CD14-positive monocyte (primary cell): ENCODE results near the gene HSPB6. TPM values are rescaled to one million over a fixed set of nuclear protein-coding genes. Genes with fewer than 3 reads are reported as not detected.
A peak's percentile ranks its signal among the peaks of the same experiment; 100 is the strongest.

Source experiments
- DNase-seq, 3 donors: peaks; one replicate each; pipeline ENCODE4 v3.0.0-alpha.2; 2011 to 2022
- H2AFZ ChIP-seq: 2 replicates; pipeline ENCODE4 v1.6.0; 2012; ENCODE audit warnings: mild to moderate bottlenecking, low read depth, low read length, inconsistent platforms; ENCODE audit not compliant: insufficient read depth, poor library complexity, severe bottlenecking
- H3K27ac ChIP-seq, 2 donors: 1 replicate in 1 of 2; 2 replicates in 1 of 2; pipeline ENCODE4 v1.5.1; 2012 to 2013; ENCODE audit warnings: low read length in 2 of 2, control low read depth in 1 of 2, inconsistent platforms in 1 of 2, low read depth in 1 of 2, mild to moderate bottlenecking in 1 of 2
- H3K27me3 ChIP-seq, 2 donors: one replicate each; pipeline versions ENCODE4 v1.6.0 to v1.6.1; 2011 to 2013; ENCODE audit warnings: low read length in 2 of 2; ENCODE audit not compliant: control insufficient read depth in 2 of 2, insufficient read depth in 2 of 2
- H3K36me3 ChIP-seq, 2 donors: replicated peaks in 1 of 2; 1 replicate in 1 of 2; 2 replicates in 1 of 2; pipeline versions ENCODE4 v1.5.1 to v1.6.1; 2012 to 2013; ENCODE audit warnings: low read length in 2 of 2, control low read depth in 1 of 2, inconsistent platforms in 1 of 2, mild to moderate bottlenecking in 1 of 2; ENCODE audit not compliant: insufficient read depth in 2 of 2, control insufficient read depth in 1 of 2
- H3K4me1 ChIP-seq, 2 donors: 1 replicate in 1 of 2; 2 replicates in 1 of 2; pipeline versions ENCODE4 v1.5.1 to v1.6.1; 2012 to 2013; ENCODE audit warnings: low read length in 2 of 2, control low read depth in 1 of 2, inconsistent platforms in 1 of 2, mild to moderate bottlenecking in 1 of 2, moderate library complexity in 1 of 2; ENCODE audit not compliant: insufficient read depth in 2 of 2, control insufficient read depth in 1 of 2
- H3K4me2 ChIP-seq: replicated peaks from 2 replicates; pipeline ENCODE3; 2012; ENCODE audit warnings: low read length, moderate library complexity, mild to moderate bottlenecking; ENCODE audit not compliant: poor library complexity, severe bottlenecking; ENCODE audit errors: extremely low read depth
- H3K4me3 ChIP-seq, 3 experiments: fragments of 200-600 bp in 1 of 3; sonication (generic) in 1 of 3; replicated peaks in 1 of 3; 1 replicate in 2 of 3; 2 replicates in 1 of 3; pipeline ENCODE4 v1.5.1; 2011 to 2013; ENCODE audit warnings: low read length in 3 of 3, mild to moderate bottlenecking in 3 of 3, control low read depth in 2 of 3, low read depth in 2 of 3, inconsistent platforms in 1 of 3, moderate library complexity in 1 of 3
- H3K79me2 ChIP-seq: 2 replicates; pipeline ENCODE4 v1.6.0; 2012; ENCODE audit warnings: mild to moderate bottlenecking, control low read depth, inconsistent platforms, low read length, moderate library complexity; ENCODE audit not compliant: insufficient read depth
- H3K9ac ChIP-seq: 2 replicates; pipeline ENCODE4 v1.6.0; 2017; ENCODE audit warnings: low read length, mild to moderate bottlenecking; ENCODE audit not compliant: insufficient read depth, poor library complexity, severe bottlenecking
- H3K9me3 ChIP-seq, 2 donors: replicated peaks in 1 of 2; 1 replicate in 1 of 2; 2 replicates in 1 of 2; pipeline versions ENCODE4 v1.5.1 to v1.6.1; 2012 to 2013; ENCODE audit warnings: low read length in 2 of 2, control low read depth in 1 of 2; ENCODE audit not compliant: control insufficient read depth in 1 of 2, insufficient read depth in 1 of 2
- H4K20me1 ChIP-seq: 2 replicates; pipeline ENCODE4 v1.6.0; 2012; ENCODE audit warnings: mild to moderate bottlenecking, low read length, control low read depth, moderate library complexity; ENCODE audit not compliant: insufficient read depth
- H3K27ac Mint-ChIP-seq, 7 donors: one replicate each; pipeline ENCODE4 v1.8.0; 2020; ENCODE audit warnings: mild to moderate bottlenecking in 7 of 7, mixed read lengths in 7 of 7, moderate library complexity in 6 of 7, inconsistent platforms in 2 of 7
- H3K27me3 Mint-ChIP-seq, 3 donors: one replicate each; pipeline ENCODE4 v1.8.0; 2021 to 2022; ENCODE audit warnings: low read depth in 3 of 3, mild to moderate bottlenecking in 3 of 3, mixed read lengths in 3 of 3, moderate library complexity in 3 of 3, inconsistent platforms in 1 of 3
- H3K36me3 Mint-ChIP-seq, 2 donors: one replicate each; pipeline ENCODE4 v1.8.0; 2020; ENCODE audit warnings: mixed read lengths in 2 of 2, inconsistent platforms in 1 of 2, mild to moderate bottlenecking in 1 of 2
- H3K4me1 Mint-ChIP-seq: one replicate; pipeline ENCODE4 v1.8.0; 2020; ENCODE audit warnings: mild to moderate bottlenecking, mixed read lengths
- H3K4me3 Mint-ChIP-seq, 2 donors: one replicate each; pipeline ENCODE4 v1.8.0; 2020; ENCODE audit warnings: mild to moderate bottlenecking in 2 of 2, mixed read lengths in 2 of 2, moderate library complexity in 1 of 2
- H3K9me3 Mint-ChIP-seq, 7 donors: one replicate each; pipeline ENCODE4 v1.8.0; 2020 to 2022; ENCODE audit warnings: mixed read lengths in 7 of 7, mild to moderate bottlenecking in 6 of 7, moderate library complexity in 6 of 7, inconsistent platforms in 2 of 7
- WGBS: methylation state at CpG from one replicate; pipeline ENCODE4 v1.1.5; 2013; ENCODE audit warnings: missing lambda C conversion rate; ENCODE audit not compliant: insufficient coverage; 5-methylcytosine and 5-hydroxymethylcytosine counted together
- intact Hi-C, 2 donors: fragments of 100-400 bp; cut with micrococcal nuclease; formaldehyde crosslinking; loops; one replicate each; pipeline versions ENCODE4 v1.15.0 to v1.15.1; 2023
- polyA plus RNA-seq, 3 donors: library from polyadenylated mRNA; depleted of rRNA in 1 of 3; unstranded in 2 of 3; stranded (reverse) in 1 of 3; fragments of 300-500 nt in 2 of 3; fragments of >200 nt in 1 of 3; fragmentation: Illumina TruSeq in 2 of 3; gene quantifications; 1 replicate in 2 of 3; 2 replicates in 1 of 3; pipeline ENCODE4 v1.2.3, GENCODE V29; 2012 to 2021
- TF ChIP-seq, protein P1 (sequence below): fragments of 200-600 bp; IDR thresholded peaks from one replicate; pipeline ENCODE4 v1.8.0; 2022; ENCODE audit warnings: antibody characterized with exemption, mild to moderate bottlenecking

Gene HSPB6
- polyA plus RNA-seq, 3 donors, result not detected

DNA sequence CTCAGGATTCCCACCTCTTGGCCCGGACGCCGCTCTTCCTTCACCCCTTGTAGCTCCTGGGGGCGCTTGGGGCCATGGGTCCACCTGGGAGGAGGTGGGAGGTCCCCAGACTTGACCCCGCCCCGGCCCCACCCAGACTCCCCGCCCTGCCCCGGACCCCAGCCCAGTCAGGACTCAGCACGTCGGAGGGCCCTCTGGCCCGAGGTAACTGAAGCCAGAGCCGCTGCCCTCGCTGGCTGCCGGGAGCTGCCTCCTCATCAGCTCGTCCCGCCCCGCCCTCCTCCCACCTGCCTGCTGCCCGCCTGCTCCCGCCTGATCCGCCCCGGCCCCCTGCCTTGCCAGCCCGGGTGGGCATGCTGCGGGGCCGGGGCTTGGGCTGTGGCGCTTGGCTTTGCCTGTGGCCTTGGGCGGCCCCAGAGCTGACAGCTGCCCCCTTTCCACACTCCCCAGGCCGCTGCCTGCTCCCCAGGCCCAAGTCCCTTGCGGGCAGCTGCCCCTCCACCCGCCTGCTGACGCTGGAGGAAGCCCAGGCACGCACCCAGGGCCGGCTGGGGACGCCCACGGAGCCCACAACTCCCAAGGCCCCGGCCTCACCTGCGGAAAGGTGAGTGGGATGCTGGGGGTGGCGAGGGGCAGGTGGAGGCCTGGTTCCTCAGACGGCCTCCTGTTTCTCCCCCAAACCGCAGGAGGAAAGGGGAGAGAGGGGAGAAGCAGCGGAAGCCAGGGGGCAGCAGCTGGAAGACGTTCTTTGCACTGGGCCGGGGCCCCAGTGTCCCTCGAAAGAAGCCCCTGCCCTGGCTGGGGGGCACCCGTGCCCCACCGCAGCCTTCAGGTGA is 27.9 kb upstream of the HSPB6 start:
- no peaks in the 10 kb centered on the region for H3K4me1 Mint-ChIP-seq
- H3K4me1 ChIP-seq, result no peaks in the 10 kb centered on the region
- H3K4me3 ChIP-seq, result no peak overlapping the region
- H3K27ac Mint-ChIP-seq, result no peak overlapping the region
- intact Hi-C loops, result no loop called here
- peaks cover 31 to 44% of the 10 kb centered on the region in 2 donors for H3K36me3 ChIP-seq
- H3K9ac ChIP-seq, result no peak overlapping the region
- H3K4me3 Mint-ChIP-seq, result no peak overlapping the region
- no peaks in the 10 kb centered on the region for H3K9me3 Mint-ChIP-seq
- H2AFZ ChIP-seq, result no peak overlapping the region
- H3K9me3 ChIP-seq, result no peaks in the 10 kb centered on the region
- 90% methylated on average over 24 of the region's 45 CpGs for WGBS
- peaks cover 0 to 5% (median 0%) of the 10 kb centered on the region in 3 donors for H3K27me3 Mint-ChIP-seq
- DNase-seq, result no peak
- H3K36me3 Mint-ChIP-seq, result peaks cover 32 to 59% of the 10 kb centered on the region in 2 donors
- no peaks in the 10 kb centered on the region for H3K27me3 ChIP-seq
- H4K20me1 ChIP-seq, result no peaks in the 10 kb centered on the region
- no peaks in the 10 kb centered on the region for H3K79me2 ChIP-seq
- no peak overlapping the region for H3K4me2 ChIP-seq
- TF ChIP-seq, protein P1, sequence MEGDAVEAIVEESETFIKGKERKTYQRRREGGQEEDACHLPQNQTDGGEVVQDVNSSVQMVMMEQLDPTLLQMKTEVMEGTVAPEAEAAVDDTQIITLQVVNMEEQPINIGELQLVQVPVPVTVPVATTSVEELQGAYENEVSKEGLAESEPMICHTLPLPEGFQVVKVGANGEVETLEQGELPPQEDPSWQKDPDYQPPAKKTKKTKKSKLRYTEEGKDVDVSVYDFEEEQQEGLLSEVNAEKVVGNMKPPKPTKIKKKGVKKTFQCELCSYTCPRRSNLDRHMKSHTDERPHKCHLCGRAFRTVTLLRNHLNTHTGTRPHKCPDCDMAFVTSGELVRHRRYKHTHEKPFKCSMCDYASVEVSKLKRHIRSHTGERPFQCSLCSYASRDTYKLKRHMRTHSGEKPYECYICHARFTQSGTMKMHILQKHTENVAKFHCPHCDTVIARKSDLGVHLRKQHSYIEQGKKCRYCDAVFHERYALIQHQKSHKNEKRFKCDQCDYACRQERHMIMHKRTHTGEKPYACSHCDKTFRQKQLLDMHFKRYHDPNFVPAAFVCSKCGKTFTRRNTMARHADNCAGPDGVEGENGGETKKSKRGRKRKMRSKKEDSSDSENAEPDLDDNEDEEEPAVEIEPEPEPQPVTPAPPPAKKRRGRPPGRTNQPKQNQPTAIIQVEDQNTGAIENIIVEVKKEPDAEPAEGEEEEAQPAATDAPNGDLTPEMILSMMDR, result no peak
- no peak overlapping the region for H3K27ac ChIP-seq

DNA sequence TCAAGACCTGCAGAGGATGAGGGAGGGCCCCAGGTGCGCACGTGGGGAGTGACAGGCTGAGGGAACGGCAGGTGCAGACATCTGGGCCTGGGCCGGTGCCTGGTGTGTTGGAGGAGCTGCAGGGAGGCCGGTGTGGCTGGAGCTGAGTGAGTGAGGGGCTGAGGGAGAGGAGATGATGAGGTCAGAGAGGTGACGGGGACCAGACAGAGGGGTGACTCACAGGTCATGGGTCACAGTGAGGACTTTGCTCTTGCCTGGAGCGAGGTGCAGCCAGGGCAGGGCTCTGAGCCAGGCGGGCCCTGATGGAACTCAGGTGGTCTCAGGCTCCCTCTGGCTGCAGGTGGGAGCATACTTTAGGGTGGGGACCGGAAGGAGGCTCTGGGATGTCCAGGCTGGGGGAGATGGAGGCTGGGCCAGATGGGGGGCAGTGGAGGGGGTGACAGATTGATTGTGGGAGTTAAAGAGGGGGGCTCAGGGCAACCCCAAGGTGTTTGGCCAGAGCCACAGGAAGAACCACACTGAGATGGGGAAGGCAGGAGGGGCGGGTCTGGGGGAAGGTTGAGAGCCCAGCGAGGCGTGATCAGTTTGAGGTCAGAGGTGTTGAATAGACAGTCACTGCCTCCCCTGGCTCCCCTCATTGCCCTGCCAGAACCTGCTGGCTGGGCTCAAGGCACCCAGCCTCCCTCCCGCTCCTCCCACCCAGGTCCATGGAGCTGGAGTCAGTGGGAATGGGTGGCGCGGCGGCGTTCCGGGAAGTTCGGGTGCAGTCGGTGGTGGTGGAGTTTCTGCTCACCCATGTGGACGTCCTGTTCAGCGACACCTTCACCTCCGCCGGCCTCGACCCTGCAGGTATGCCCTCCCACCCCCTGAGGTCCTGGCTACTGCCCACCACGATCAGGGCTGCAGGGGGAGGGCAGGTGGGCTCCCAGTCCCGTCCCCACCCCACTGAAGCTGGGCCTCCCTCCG is 26.9 kb upstream of the HSPB6 start:
- no peaks in the 10 kb centered on the region for H3K4me1 ChIP-seq
- H3K36me3 ChIP-seq, result peaks cover 33 to 47% of the 10 kb centered on the region in 2 donors
- no peak overlapping the region for H3K4me2 ChIP-seq
- peak overlapping the region in 1 of 7 donors; percentile 30 for H3K27ac Mint-ChIP-seq
- WGBS, result 96% methylated on average over 11 of the region's 28 CpGs
- H3K9me3 ChIP-seq, result no peaks in the 10 kb centered on the region
- no peaks in the 10 kb centered on the region for H3K4me1 Mint-ChIP-seq
- peaks cover 39 to 66% of the 10 kb centered on the region in 2 donors for H3K36me3 Mint-ChIP-seq
- no peak for DNase-seq
- H3K27ac ChIP-seq, result no peak overlapping the region
- TF ChIP-seq, protein P1, result no peak
- H4K20me1 ChIP-seq, result no peaks in the 10 kb centered on the region
- H3K27me3 ChIP-seq, result no peaks in the 10 kb centered on the region
- no peak overlapping the region for H3K4me3 Mint-ChIP-seq
- H3K79me2 ChIP-seq, result no peaks in the 10 kb centered on the region
- no peaks in the 10 kb centered on the region for H3K9me3 Mint-ChIP-seq
- no peak overlapping the region for H2AFZ ChIP-seq
- intact Hi-C loops, result no loop called here
- no peak overlapping the region for H3K4me3 ChIP-seq
- H3K9ac ChIP-seq, result no peak overlapping the region
- H3K27me3 Mint-ChIP-seq, result peaks cover 0 to 3% (median 0%) of the 10 kb centered on the region in 3 donors
